Transverse colon (tissue), 4 donors: ENCODE results near the gene ZNF778. TPM values are rescaled to one million over a fixed set of nuclear protein-coding genes. Genes with fewer than 3 reads are reported as not detected.
A peak's percentile ranks its signal among the peaks of the same experiment; 100 is the strongest.

Experiments used
- DNase-seq: peaks from one replicate; pipeline ENCODE4 v3.0.0-alpha.2; 2019
- H3K27ac ChIP-seq, 4 donors: fragments of 200-600 bp; sonication (generic); 2 replicates each; pipeline ENCODE4 v1.5.1; 2016 to 2018; ENCODE audit warnings: inconsistent platforms in 4 of 4
- H3K27me3 ChIP-seq: fragments of 200-600 bp; sonication (generic); 2 replicates; pipeline ENCODE4 v1.5.1; 2017; ENCODE audit warnings: inconsistent platforms
- H3K36me3 ChIP-seq, 4 donors: fragments of 200-600 bp; sonication (generic); 2 replicates each; pipeline ENCODE4 v1.5.1; 2017 to 2019; ENCODE audit warnings: inconsistent platforms in 4 of 4
- H3K4me1 ChIP-seq, 4 donors: fragments of 200-600 bp; sonication (generic); 2 replicates each; pipeline ENCODE4 v1.5.1; 2017 to 2020; ENCODE audit warnings: inconsistent platforms in 4 of 4
- H3K4me3 ChIP-seq, 4 donors: fragments of 200-600 bp; sonication (generic); 1 replicate in 1 of 4; 2 replicates in 3 of 4; pipeline versions ENCODE4 v1.5.1 to v1.6.1; 2017 to 2019; ENCODE audit warnings: inconsistent platforms in 4 of 4
- H3K9me3 ChIP-seq, 2 donors: fragments of 200-600 bp; sonication (generic); 2 replicates each; pipeline ENCODE4 v1.5.1; 2017 to 2019; ENCODE audit warnings: inconsistent platforms in 2 of 2
- EP300 ChIP-seq: sonication (generic); formaldehyde crosslinking; IDR thresholded peaks from one replicate; pipeline ENCODE4 v1.6.1; 2017; ENCODE audit warnings: antibody characterized with exemption, low read depth
- POLR2A ChIP-seq: fragments of 450-650 bp; IDR thresholded peaks from one replicate; pipeline ENCODE4 v1.6.1; 2016; ENCODE audit warnings: antibody characterized with exemption, mild to moderate bottlenecking, moderate library complexity
- POLR2AphosphoS5 ChIP-seq, 3 donors: sonication (generic); formaldehyde crosslinking; IDR thresholded peaks; one replicate each; pipeline ENCODE4 v1.6.1; 2016; ENCODE audit warnings: antibody characterized with exemption in 3 of 3
- WGBS, 2 donors: methylation state at CpG; one replicate each; pipeline ENCODE4 v1.1.5; 2018; ENCODE audit warnings: low coverage in 1 of 2; 5-methylcytosine and 5-hydroxymethylcytosine counted together
- in situ Hi-C, 4 donors: fragments of 200-750 bp; cut with MboI; loops; one replicate each; pipeline versions ENCODE4 v1.15.0 to v1.15.1; 2017; ENCODE audit warnings: low sequenced_read_pairs in 3 of 4, low pct_ligation_motif_present in 1 of 4, low pct_unique_long_range_greater_than_20kb in 1 of 4
- intact Hi-C: fragments of 100-400 bp; cut with DNase I; formaldehyde crosslinking; loops from one replicate; pipeline ENCODE4 v1.15.1; 2023; ENCODE audit warnings: low total_unique reads
- total RNA-seq, 4 donors: library from RNA; depleted of rRNA; stranded (reverse); fragments of >200 nt; gene quantifications; one replicate each; pipeline ENCODE4 v1.1.0, GENCODE V29; 2016
- TF ChIP-seq, protein P1 (sequence below), 5 experiments: fragments of 200-600 bp in 3 of 5; fragments of 450-650 bp in 2 of 5; sonication (generic) in 3 of 5; IDR thresholded peaks; 1 replicate in 2 of 5; 2 replicates in 3 of 5; pipeline ENCODE4 v1.5.1; 2016 to 2017; ENCODE audit warnings: antibody characterized with exemption in 5 of 5, inconsistent platforms in 3 of 5, mild to moderate bottlenecking in 2 of 5, moderate library complexity in 1 of 5

The ZNF778 gene
- total RNA-seq, 4 donors from 2014 or later, result 9.3 to 89.0 (median 13.4) TPM

DNA sequence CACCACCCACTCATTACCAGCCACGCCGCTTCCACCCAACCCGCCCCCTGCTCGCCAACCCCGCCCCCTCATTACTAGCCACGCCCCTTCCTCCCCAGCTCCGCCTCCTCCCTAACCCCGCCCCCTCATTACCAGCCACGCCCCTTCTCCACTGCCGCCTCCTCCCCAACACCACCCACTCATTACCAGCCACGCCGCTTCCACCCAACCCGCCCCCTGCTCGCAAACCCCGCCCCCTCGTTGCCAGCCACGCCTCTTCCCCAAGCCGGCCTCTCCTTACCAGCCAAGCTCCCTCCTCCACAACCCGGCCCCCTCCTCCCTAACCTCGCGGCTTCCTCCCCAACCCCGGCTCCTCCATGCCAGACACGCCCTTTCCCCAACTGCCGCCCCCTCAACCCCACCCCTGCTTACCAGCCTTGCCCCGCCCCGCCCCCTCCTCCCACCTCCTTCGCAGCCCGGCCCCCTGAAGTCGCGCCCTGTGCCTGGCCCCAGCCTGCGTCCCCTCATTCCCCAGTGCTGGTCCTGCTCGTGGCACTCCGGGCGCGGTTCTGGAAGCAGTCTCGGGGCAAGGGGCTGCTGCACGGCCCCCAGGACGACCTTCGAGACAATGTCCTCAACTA, 24.4 kb upstream of the ZNF778 start:
- H3K4me3 ChIP-seq, result no peak overlapping the region
- H3K9me3 ChIP-seq, result no peaks in the 10 kb centered on the region
- peaks cover 23% of the 10 kb centered on the region for H3K27me3 ChIP-seq
- TF ChIP-seq, protein P1, sequence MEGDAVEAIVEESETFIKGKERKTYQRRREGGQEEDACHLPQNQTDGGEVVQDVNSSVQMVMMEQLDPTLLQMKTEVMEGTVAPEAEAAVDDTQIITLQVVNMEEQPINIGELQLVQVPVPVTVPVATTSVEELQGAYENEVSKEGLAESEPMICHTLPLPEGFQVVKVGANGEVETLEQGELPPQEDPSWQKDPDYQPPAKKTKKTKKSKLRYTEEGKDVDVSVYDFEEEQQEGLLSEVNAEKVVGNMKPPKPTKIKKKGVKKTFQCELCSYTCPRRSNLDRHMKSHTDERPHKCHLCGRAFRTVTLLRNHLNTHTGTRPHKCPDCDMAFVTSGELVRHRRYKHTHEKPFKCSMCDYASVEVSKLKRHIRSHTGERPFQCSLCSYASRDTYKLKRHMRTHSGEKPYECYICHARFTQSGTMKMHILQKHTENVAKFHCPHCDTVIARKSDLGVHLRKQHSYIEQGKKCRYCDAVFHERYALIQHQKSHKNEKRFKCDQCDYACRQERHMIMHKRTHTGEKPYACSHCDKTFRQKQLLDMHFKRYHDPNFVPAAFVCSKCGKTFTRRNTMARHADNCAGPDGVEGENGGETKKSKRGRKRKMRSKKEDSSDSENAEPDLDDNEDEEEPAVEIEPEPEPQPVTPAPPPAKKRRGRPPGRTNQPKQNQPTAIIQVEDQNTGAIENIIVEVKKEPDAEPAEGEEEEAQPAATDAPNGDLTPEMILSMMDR (IDR thresholded peaks at IDR 0.05), result no peak
- TF ChIP-seq POLR2A, result no peak
- no peak for TF ChIP-seq EP300
- no peak for TF ChIP-seq POLR2AphosphoS5 (IDR thresholded peaks at IDR 0.05)
- H3K4me1 ChIP-seq, result peaks cover 0 to 9% (median 5%) of the 10 kb centered on the region in 4 donors
- no peak overlapping the region for H3K27ac ChIP-seq
- 13% methylated on average over 16 of the region's 39 CpGs; no CpG with 5 or more reads in 1 of the 2 donors for WGBS, 2 donors
- intact Hi-C loops, result loop anchor here (1.0 kb wide), 1 partner anchor 18 kb away; no protein-coding TSS in a partner anchor
- in situ Hi-C loops, result no loop called here
- H3K36me3 ChIP-seq, result no peaks in the 10 kb centered on the region
- peak; percentile 63 for DNase-seq

DNA sequence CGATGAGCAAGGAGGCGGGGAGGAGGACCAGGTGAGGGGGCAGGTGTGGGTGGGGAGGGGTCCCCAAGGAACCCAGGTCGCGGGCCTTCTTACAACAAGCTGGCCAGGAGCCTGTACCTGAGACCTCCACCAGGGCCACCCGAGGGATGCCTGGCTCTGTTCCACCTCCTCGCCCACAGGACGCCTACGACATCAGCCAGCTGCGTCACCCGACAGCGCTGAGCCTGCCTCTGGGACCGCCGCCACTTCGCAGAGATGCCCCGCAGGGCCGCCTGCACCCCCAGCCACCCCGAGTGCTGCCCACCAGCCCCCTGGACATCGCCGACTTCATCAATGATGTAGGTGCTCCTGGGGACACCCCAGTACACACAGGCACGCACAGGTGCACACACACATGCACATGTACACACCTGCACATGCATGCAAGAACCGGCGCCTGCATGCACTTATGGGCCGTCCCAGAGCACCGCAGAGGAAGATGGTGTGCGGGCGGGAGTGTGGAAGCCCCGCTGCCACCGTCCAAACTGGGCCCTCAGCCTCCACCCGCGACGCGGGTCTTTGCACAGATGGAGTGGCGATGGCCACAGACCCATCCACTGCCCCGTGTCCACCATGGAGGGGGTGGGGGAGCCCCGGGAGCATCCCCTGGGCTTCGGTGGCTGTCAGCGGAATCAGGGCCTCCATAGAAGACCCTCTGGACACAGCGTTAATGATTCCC, 23.8 kb upstream of the ZNF778 start:
- H3K27ac ChIP-seq, result no peak overlapping the region
- DNase-seq, result no peak
- intact Hi-C loops (no loop called here), in situ Hi-C loops (no loop called here)
- peaks cover 29% of the 10 kb centered on the region for H3K27me3 ChIP-seq
- H3K9me3 ChIP-seq, result no peaks in the 10 kb centered on the region
- TF ChIP-seq, protein P1 (IDR thresholded peaks at IDR 0.05), result no peak
- TF ChIP-seq POLR2A (no peak), POLR2AphosphoS5 (IDR thresholded peaks at IDR 0.05) (no peak), EP300 (no peak)
- peaks cover 0 to 9% (median 5%) of the 10 kb centered on the region in 4 donors for H3K4me1 ChIP-seq
- H3K36me3 ChIP-seq, result no peaks in the 10 kb centered on the region
- no peak overlapping the region for H3K4me3 ChIP-seq
- 64% methylated on average over 19 of the region's 38 CpGs; no CpG with 5 or more reads in 1 of the 2 donors for WGBS, 2 donors

DNA sequence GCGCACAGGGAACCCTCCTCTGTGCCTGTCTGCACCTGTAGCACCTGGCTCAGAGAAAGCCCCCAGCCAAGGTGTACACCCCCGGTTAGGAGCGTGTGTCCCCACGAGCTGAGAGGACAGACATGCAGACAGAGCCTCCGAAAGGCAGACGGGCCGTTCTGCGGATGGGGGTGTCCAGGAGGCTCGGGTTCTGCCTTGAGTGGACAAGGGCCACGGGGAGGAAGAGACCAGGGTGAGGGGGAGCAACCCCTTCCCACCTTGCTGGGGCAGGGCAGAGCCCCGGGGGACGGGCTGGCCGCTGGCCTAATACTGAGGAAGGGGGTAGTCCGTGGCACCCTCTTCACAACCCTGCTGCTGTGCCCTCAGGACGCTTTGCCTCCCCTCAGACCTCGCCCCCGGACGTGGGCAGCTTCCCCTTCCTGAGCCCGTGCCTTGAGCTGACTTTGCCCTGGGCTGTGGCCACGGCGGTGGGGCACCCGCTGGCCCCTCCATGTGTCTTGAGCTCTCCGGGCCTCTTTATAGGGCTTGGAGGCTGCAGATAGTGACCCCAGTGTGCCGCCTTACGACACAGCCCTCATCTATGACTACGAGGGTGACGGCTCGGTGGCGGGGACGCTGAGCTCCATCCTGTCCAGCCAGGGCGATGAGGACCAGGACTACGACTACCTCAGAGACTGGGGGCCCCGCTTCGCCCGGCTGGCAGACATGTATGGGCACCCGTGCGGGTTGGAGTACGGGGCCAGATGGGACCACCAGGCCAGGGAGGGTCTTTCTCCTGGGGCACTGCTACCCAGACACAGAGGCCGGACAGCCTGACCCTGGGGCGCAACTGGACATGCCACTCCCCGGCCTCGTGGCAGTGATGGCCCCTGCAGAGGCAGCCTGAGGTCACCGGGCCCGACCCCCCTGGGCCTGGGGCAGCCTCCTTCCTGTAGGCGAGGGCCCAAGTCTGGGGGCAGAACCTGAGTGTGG, 22.9 kb upstream of the ZNF778 start:
- no peak for DNase-seq
- TF ChIP-seq POLR2AphosphoS5 (IDR thresholded peaks at IDR 0.05), result no peak
- Histone ChIP-seq H3K27me3 (peaks cover 38% of the 10 kb centered on the region), H3K36me3 (no peaks in the 10 kb centered on the region), H3K27ac (no peak overlapping the region), H3K4me1 (peaks cover 0 to 9% (median 5%) of the 10 kb centered on the region in 4 donors), H3K9me3 (no peaks in the 10 kb centered on the region), H3K4me3 (no peak overlapping the region)
- 70 to 79% methylated on average over 2 to 24 of the region's 45 CpGs for WGBS, 2 donors
- intact Hi-C loops, result no loop called here
- in situ Hi-C loops, result no loop called here

DNA sequence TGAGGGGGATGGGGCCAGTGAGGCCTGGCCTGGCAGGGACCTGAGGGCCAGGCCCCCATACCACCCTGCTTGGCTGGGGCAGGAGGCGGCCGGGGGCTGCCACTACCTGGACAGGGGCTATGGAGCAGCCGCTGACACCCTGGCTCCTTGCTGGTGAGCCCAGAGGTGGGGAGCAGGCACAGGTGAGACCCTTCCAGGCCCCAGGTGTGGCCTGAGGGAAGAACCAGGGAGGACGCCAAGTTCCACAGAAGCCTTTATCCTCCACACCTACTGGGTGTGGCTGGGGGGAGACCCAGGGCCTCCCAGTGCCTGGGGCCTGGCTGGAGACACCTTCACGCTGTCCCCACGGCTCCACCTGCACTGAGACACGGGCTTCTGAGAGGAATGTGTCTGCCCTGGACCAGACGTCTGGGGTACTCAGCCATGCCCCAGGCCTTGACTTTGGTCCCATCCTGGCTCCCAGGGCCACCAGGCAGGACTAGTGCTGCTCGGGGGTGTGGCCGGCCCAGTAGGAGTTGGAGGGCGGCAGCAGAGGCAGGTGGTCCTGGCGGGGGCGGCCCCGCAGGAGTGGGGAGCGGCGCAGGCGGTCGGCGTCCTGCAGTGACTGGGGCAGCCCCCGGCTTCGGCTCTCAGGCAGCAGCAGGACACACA, 21.9 kb upstream of the ZNF778 start:
- Histone ChIP-seq H3K4me3 (no peak overlapping the region), H3K4me1 (peaks cover 3 to 17% (median 9%) of the 10 kb centered on the region in 4 donors), H3K9me3 (no peaks in the 10 kb centered on the region), H3K27ac (no peak overlapping the region), H3K36me3 (no peaks in the 10 kb centered on the region), H3K27me3 (peaks cover 49% of the 10 kb centered on the region)
- DNase-seq, result no peak
- TF ChIP-seq, protein P1 (IDR thresholded peaks at IDR 0.05), result no peak
- no peak for TF ChIP-seq EP300
- TF ChIP-seq POLR2A, result no peak
- TF ChIP-seq POLR2AphosphoS5 (IDR thresholded peaks at IDR 0.05), result no peak
- 84% methylated on average over 19 of the region's 21 CpGs; no CpG with 5 or more reads in 1 of the 2 donors for WGBS, 2 donors
- intact Hi-C loops (no loop called here), in situ Hi-C loops (no loop called here)
